ENCODE data around the gene TOP1.
A peak's percentile ranks its signal among the peaks of the same experiment; 100 is the strongest.

Gene TOP1

DNA sequence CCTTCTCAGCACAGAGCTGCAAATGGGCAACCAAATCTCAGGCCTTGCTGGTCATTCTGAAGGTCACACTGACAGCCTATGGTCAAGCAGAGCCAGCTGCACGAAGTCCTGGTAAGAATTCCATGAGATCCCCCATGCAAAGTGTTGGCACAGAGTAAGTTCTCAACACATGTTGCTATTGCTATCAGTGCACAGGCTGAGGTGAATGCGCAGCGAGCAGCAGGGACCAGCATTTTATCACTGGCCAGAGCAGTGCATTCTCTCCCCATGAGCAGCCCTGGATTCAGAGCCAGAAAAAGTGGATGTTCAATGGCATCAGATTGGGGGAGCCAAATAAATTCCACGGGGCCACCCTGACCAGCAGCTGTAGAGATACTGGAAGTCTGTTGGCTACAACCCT is 44.1 kb upstream of the TOP1 start:
- DNase-seq (ENCODE audit: low read depth): no peak
- TF ChIP-seq, protein P1, sequence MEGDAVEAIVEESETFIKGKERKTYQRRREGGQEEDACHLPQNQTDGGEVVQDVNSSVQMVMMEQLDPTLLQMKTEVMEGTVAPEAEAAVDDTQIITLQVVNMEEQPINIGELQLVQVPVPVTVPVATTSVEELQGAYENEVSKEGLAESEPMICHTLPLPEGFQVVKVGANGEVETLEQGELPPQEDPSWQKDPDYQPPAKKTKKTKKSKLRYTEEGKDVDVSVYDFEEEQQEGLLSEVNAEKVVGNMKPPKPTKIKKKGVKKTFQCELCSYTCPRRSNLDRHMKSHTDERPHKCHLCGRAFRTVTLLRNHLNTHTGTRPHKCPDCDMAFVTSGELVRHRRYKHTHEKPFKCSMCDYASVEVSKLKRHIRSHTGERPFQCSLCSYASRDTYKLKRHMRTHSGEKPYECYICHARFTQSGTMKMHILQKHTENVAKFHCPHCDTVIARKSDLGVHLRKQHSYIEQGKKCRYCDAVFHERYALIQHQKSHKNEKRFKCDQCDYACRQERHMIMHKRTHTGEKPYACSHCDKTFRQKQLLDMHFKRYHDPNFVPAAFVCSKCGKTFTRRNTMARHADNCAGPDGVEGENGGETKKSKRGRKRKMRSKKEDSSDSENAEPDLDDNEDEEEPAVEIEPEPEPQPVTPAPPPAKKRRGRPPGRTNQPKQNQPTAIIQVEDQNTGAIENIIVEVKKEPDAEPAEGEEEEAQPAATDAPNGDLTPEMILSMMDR (IDR thresholded peaks at IDR 0.05; ENCODE audit: control insufficient read depth, insufficient read depth, low read depth, low read length, missing control alignments): no peak

DNA sequence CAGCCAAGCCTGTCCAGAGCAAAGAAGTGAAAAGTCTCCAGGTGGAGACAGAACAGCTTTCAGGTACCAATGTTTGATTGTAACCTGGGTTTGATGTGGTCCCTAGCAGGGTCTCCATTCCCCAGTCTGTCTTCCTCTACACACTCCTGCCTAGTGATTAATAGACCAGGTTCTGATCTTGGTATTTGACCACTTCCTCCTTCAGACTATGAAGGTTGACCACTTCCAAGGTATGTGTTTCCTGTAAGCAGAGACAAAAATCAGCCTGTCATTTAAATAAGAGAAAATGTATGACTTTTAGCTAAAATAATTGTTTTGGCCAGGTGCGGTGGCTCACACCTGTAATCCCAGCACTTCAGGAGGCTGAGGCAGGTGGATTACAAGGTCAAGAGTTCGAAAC is 41.8 kb upstream of the TOP1 start:
- H3K4me3 ChIP-seq (ENCODE audit: control insufficient read depth, low read depth, low read length): no peak overlapping the region
- TF ChIP-seq, protein P1 (IDR thresholded peaks at IDR 0.05; ENCODE audit: control insufficient read depth, insufficient read depth, low read depth, low read length, missing control alignments): no peak
- no peak for DNase-seq (ENCODE audit: low read depth)

More for the DNA sequence above, 44.1 kb upstream of the TOP1 start:
- H3K4me3 ChIP-seq (ENCODE audit: control insufficient read depth, low read depth, low read length): no peak overlapping the region

DNA sequence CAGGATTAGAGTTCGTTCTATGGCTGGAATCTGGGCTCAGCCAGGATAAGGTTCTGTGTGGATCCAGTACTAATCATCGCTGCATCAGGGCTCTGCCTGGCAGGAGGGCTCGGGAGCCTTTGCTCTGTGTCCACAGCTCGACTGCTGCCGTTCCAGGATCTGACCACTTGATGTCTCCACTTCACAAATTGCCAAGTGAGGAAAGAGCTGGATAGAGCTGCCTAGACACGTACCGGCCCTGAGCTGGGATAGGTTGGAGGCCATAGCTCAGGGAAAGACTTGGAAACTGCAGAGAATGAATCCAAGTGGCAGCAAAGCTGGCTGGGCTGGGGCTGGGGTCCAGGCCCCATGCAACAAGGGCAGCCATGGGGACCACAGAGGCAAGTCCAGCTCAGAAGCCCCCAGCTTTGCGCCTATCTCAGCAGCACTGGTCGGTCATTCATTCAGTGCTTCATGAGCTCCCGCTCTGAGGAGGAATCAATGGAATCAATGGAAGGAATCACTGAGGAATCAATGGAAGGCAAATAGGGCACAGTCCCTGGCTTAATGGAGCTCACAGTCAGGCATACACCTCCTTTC is 38.0 kb upstream of the TOP1 start:
- TF ChIP-seq, protein P1 (IDR thresholded peaks at IDR 0.05; ENCODE audit: control insufficient read depth, insufficient read depth, low read depth, low read length, missing control alignments): peak; percentile 86
- no peak overlapping the region for H3K4me3 ChIP-seq (ENCODE audit: control insufficient read depth, low read depth, low read length)
- DNase-seq (ENCODE audit: low read depth): peak; percentile 62

DNA sequence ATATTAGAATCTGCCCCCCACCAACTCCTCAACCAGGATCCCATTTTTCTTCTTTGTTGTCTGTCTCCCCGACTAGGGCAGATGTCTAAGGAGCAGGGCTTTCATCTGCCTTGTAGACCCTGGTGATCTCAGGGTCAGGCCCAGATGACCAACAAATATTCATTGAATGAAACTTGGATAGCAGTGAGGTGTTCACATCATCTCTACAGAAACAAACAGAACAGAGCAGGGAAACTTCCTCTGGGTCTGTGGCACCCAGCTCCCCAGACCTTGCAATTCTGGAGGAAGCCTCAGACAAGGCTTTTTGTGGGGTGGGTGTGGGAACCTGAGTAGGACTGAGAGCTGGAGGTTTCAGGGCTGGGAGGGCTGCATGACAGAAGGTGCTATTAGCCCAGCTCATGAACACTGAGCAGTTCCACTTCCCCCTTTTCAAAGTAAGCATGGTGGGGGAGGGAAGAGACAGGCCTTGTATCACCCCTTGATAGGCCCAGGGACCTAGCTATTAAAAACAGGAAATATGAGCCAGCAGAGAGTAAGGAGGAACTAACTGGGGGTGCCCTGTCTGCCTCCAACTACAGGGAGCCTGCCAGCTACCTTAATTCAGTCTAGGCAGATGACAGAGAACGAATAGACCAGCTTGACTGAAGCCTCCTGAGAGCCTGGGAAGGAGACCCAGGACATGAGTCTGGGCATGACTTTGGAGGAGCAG is 37.3 kb upstream of the TOP1 start:
- TF ChIP-seq, protein P1 (IDR thresholded peaks at IDR 0.05; ENCODE audit: control insufficient read depth, insufficient read depth, low read depth, low read length, missing control alignments): no peak
- H3K4me3 ChIP-seq (ENCODE audit: control insufficient read depth, low read depth, low read length): no peak overlapping the region
- DNase-seq (ENCODE audit: low read depth): no peak

DNA sequence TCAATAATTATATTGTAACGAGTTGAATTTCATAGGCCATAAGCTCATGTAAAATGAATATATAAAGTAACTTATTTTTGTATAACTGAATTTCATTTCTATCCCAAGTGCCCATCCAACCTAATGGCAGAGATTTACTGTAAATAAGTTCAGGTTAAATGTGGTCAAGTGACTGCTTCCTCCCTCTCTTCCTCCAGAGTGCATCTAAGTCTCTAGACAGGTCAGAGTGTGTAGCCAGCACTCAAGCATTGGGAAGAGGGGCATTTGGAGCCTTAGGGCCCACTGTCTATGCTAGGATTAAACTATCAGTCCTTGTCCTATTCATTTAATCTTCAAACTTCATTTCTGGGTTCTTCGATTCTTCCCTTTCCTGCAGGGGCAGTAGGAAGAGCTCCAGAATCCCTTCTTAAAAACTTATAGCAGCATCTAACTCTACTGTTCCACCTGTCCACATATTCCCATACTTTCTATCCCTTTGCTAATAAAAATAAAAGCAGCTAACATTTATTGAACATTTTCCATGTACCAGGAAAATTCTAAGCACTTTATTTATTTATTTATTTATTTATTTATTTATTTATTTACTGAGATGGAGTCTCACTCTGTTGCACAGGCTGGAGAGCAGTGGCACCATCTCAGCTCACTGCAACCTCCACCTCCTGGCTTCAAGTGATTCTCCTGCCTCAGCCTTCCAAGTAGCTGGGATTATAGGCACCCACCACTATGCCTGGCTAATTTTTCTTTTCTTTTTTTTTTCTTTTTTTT is 36.1 kb upstream of the TOP1 start:
- TF ChIP-seq, protein P1 (IDR thresholded peaks at IDR 0.05; ENCODE audit: control insufficient read depth, insufficient read depth, low read depth, low read length, missing control alignments): no peak
- H3K4me3 ChIP-seq (ENCODE audit: control insufficient read depth, low read depth, low read length): no peak overlapping the region
- DNase-seq (ENCODE audit: low read depth): no peak

DNA sequence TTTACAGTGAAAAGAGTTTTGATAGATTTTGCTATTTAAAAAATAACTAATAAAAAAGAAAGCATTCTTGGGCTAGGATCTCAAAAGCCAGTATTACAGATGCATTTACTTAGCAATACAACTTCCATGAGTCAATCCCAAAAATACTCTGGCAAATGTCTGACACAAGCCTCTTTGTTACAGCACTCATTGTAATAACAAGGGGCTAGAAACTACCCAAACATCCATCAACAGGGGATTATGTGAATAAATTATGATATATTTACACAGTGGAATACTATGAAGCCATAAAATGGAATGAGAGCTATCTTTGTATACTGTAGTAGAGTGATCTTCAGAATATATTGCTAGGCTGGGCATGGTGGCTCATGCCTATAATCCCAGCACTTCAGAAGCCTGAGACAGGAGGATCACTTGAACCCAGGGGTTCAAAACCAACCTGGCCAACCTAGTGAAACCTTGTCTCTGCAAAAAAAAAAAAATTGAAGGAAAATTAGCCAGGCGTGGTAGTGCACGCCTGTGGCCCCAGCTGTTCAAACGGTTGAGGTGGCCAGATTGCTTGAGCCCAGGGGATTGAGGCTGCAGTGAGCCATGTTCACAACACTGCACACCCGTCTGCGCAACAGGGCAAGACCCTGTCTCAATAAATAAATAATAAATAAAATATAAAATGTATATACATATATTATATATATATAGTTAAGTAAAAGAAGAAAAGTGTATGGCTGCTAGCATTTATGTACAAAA is 34.7 kb upstream of the TOP1 start:
- no peak for DNase-seq (ENCODE audit: low read depth)
- H3K4me3 ChIP-seq (ENCODE audit: control insufficient read depth, low read depth, low read length): no peak overlapping the region
- TF ChIP-seq, protein P1 (IDR thresholded peaks at IDR 0.05; ENCODE audit: control insufficient read depth, insufficient read depth, low read depth, low read length, missing control alignments): no peak
